ENCODE measurements around the gene RNF14.

DNA sequence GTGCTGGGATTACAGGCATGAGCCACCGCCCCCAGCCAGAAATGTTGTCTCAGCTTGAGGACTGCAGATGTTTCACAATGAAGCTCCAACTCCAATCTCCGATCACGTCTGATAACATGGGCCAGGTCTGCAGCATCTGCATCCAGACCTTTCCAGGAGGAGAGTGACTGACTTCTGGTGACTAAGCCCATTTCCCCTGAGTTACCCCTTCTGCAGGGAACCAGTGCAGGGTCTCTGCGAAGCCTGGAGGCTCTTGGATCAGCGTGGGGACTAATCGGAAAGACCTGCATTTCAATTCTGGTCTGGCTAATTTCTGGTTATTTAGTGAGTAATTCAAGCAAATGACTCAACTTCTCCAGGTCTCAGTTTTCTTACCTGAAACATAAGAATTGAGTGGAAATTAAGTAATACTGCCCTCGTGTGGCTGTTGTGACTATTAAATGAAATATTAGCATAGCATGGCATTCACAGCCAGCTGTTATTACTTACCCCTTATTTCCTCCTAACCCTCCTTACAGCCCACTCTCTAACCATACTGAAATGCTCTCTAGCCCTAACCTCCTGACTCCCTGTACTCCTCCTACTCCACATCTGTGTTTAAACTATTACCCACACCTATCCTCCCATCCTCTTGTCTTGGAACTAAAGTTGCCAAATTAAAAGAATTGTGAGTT, 46.1 kb downstream of the RNF14 start:
- TF ChIP-seq, protein P1, sequence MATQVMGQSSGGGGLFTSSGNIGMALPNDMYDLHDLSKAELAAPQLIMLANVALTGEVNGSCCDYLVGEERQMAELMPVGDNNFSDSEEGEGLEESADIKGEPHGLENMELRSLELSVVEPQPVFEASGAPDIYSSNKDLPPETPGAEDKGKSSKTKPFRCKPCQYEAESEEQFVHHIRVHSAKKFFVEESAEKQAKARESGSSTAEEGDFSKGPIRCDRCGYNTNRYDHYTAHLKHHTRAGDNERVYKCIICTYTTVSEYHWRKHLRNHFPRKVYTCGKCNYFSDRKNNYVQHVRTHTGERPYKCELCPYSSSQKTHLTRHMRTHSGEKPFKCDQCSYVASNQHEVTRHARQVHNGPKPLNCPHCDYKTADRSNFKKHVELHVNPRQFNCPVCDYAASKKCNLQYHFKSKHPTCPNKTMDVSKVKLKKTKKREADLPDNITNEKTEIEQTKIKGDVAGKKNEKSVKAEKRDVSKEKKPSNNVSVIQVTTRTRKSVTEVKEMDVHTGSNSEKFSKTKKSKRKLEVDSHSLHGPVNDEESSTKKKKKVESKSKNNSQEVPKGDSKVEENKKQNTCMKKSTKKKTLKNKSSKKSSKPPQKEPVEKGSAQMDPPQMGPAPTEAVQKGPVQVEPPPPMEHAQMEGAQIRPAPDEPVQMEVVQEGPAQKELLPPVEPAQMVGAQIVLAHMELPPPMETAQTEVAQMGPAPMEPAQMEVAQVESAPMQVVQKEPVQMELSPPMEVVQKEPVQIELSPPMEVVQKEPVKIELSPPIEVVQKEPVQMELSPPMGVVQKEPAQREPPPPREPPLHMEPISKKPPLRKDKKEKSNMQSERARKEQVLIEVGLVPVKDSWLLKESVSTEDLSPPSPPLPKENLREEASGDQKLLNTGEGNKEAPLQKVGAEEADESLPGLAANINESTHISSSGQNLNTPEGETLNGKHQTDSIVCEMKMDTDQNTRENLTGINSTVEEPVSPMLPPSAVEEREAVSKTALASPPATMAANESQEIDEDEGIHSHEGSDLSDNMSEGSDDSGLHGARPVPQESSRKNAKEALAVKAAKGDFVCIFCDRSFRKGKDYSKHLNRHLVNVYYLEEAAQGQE (IDR thresholded peaks at IDR 0.05; ENCODE audit: unreplicated experiment): no peak
- TF ChIP-seq POLR2AphosphoS5 (IDR thresholded peaks at IDR 0.05; ENCODE audit: low read depth): no peak
- TF ChIP-seq, protein P2, sequence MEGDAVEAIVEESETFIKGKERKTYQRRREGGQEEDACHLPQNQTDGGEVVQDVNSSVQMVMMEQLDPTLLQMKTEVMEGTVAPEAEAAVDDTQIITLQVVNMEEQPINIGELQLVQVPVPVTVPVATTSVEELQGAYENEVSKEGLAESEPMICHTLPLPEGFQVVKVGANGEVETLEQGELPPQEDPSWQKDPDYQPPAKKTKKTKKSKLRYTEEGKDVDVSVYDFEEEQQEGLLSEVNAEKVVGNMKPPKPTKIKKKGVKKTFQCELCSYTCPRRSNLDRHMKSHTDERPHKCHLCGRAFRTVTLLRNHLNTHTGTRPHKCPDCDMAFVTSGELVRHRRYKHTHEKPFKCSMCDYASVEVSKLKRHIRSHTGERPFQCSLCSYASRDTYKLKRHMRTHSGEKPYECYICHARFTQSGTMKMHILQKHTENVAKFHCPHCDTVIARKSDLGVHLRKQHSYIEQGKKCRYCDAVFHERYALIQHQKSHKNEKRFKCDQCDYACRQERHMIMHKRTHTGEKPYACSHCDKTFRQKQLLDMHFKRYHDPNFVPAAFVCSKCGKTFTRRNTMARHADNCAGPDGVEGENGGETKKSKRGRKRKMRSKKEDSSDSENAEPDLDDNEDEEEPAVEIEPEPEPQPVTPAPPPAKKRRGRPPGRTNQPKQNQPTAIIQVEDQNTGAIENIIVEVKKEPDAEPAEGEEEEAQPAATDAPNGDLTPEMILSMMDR (conservative IDR thresholded peaks at IDR 0.05; ENCODE audit: low read depth in 2 of 2): peak; percentile 58 to 64
- no peak for TF ChIP-seq EZH2 (IDR thresholded peaks at IDR 0.05; ENCODE audit: low read depth, unreplicated experiment)
- no peak for TF ChIP-seq EZH2phosphoT487 (IDR thresholded peaks at IDR 0.05; ENCODE audit: unreplicated experiment)
- TF ChIP-seq, protein P3, sequence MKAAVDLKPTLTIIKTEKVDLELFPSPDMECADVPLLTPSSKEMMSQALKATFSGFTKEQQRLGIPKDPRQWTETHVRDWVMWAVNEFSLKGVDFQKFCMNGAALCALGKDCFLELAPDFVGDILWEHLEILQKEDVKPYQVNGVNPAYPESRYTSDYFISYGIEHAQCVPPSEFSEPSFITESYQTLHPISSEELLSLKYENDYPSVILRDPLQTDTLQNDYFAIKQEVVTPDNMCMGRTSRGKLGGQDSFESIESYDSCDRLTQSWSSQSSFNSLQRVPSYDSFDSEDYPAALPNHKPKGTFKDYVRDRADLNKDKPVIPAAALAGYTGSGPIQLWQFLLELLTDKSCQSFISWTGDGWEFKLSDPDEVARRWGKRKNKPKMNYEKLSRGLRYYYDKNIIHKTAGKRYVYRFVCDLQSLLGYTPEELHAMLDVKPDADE (IDR thresholded peaks at IDR 0.05): no peak
- no peak for TF ChIP-seq ZNF331 (CRISPR knock-in tag; IDR thresholded peaks at IDR 0.05; ENCODE audit: low read depth)
- no peak for TF ChIP-seq ZNF114 (CRISPR knock-in tag; IDR thresholded peaks at IDR 0.05)
